ENCODE measurements around the gene BTRC. TPM values are rescaled to one million over a fixed set of nuclear protein-coding genes. Genes with fewer than 3 reads are reported as not detected.

The BTRC gene
- total RNA-seq, 1 experiment from 2014 or later = 29.1 TPM

DNA sequence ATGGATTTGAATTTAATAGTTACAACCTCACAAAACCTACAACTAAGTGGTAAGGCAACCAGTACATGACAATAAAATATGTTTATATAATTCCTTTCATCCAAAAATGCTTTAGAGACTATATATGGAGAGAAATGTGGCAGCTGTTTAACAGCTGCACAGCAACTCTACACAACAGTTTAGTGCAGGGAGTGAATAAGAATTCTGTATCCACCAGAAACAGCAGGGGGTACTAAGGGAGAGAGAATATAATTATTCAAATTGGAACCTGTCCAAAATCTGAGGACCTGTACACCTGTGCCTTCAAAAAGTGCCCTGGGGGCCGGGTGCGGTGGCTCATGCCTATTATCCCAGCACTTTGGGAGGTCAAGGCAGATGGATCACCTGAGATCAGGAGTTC is 184.5 kb downstream of the BTRC start:
- Histone ChIP-seq H3K4me1 (ENCODE audit: control insufficient read depth in 1 of 2, insufficient read depth in 2 of 2, low read length in 2 of 2) (0 out of 4 replicates have a peak, but pooled peaks cover 0 to 3% of the 10 kb centered on the region in 2 experiments), H3K36me3 (ENCODE audit: control insufficient read depth in 1 of 2, insufficient read depth in 2 of 2, low read length in 2 of 2) (no peaks in the 10 kb centered on the region), H3K27me3 (ENCODE audit: insufficient read depth, low read length) (no peaks in the 10 kb centered on the region), H3K4me3 (replicated peaks in 1 of 2; ENCODE audit: low read depth in 1 of 2, low read length in 2 of 2) (no peak overlapping the region), H3K9me3 (ENCODE audit: control insufficient read depth in 1 of 2, insufficient read depth in 1 of 2, low read depth in 1 of 2, low read length in 2 of 2) (no peaks in the 10 kb centered on the region), H3K79me2 (ENCODE audit: insufficient read depth, low read length) (no peaks in the 10 kb centered on the region), H3K9ac (ENCODE audit: low read length) (no peak overlapping the region), H3K4me2 (ENCODE audit: low read length) (no peak overlapping the region), H3K27ac (ENCODE audit: low read depth, low read length) (no peak overlapping the region), H4K20me1 (ENCODE audit: insufficient read depth) (no peaks in the 10 kb centered on the region), H2AFZ (ENCODE audit: low read depth, low read length, poor library complexity, severe bottlenecking) (no peak overlapping the region), H3K9me2 (ENCODE audit: insufficient read depth) (no peaks in the 10 kb centered on the region)
- CTCF ChIA-PET = interaction anchor here (1.5 to 1.7 kb wide), 2 partner anchors 8 to 16 kb away, joined by 4 to 6 read pairs; no protein-coding TSS in a partner anchor
- RAD21 ChIA-PET (ENCODE audit: low non-redundant PET in 1 of 2, low total read pairs in 2 of 2, uncharacterized antibody in 2 of 2, unreplicated experiment in 2 of 2) = no interaction called here
- TF ChIP-seq, protein P1, sequence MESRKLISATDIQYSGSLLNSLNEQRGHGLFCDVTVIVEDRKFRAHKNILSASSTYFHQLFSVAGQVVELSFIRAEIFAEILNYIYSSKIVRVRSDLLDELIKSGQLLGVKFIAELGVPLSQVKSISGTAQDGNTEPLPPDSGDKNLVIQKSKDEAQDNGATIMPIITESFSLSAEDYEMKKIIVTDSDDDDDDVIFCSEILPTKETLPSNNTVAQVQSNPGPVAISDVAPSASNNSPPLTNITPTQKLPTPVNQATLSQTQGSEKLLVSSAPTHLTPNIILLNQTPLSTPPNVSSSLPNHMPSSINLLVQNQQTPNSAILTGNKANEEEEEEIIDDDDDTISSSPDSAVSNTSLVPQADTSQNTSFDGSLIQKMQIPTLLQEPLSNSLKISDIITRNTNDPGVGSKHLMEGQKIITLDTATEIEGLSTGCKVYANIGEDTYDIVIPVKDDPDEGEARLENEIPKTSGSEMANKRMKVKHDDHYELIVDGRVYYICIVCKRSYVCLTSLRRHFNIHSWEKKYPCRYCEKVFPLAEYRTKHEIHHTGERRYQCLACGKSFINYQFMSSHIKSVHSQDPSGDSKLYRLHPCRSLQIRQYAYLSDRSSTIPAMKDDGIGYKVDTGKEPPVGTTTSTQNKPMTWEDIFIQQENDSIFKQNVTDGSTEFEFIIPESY (IDR thresholded peaks at IDR 0.05; ENCODE audit: extremely low read depth, insufficient replicate concordance, low read length) = no peak
- TF ChIP-seq ZFX (IDR thresholded peaks at IDR 0.05) (0 out of 2 replicates have a peak, but pooled peaks have one; percentile 7), RAD21 (IDR thresholded peaks at IDR 0.05; ENCODE audit: low read depth) (no peak)
- TF ChIP-seq, protein P2, sequence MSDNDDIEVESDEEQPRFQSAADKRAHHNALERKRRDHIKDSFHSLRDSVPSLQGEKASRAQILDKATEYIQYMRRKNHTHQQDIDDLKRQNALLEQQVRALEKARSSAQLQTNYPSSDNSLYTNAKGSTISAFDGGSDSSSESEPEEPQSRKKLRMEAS (IDR thresholded peaks at IDR 0.05) = no peak
- intact Hi-C loops (cut with micrococcal nuclease) = no loop called here
- DNase-seq (ENCODE audit: low read depth, low spot score) = no peak
- BruUV-seq (replicated peaks) = no TSS peak
- POLR2A ChIA-PET = no interaction called here
- ATAC-seq = no peak

DNA sequence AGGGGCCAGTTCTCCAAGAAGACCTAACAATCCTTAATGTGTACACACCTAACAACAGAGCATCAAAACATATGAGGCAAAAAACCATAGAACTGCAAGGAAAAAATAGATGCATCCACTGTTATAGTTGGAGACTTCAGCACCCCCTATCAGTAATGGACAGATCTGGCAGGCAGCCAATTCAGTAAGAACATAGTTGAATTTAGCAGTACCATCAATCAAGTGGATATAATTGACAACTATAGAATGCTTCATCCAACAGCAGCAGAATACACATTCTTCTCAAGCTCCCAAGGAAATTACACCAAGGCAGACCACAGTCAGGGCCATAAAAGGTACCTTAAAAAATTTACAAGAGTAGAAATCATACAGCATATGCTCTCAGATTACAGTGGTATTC is 191.9 kb downstream of the BTRC start:
- ChIA-PET POLR2A (no interaction called here), RAD21 (ENCODE audit: low non-redundant PET in 1 of 2, low total read pairs in 2 of 2, uncharacterized antibody in 2 of 2, unreplicated experiment in 2 of 2) (no interaction called here), CTCF (interaction anchor here (1.1 to 1.8 kb wide), 4 partner anchors 8 to 332 kb away, joined by 3 to 6 read pairs (median 4); no protein-coding TSS in a partner anchor)
- Histone ChIP-seq H3K27ac (ENCODE audit: low read depth, low read length) (no peak overlapping the region), H4K20me1 (ENCODE audit: insufficient read depth) (no peaks in the 10 kb centered on the region), H3K9me2 (ENCODE audit: insufficient read depth) (no peaks in the 10 kb centered on the region), H3K9me3 (ENCODE audit: control insufficient read depth in 1 of 2, insufficient read depth in 1 of 2, low read depth in 1 of 2, low read length in 2 of 2) (no peaks in the 10 kb centered on the region), H3K4me3 (replicated peaks in 1 of 2; ENCODE audit: low read depth in 1 of 2, low read length in 2 of 2) (no peak overlapping the region), H3K4me1 (ENCODE audit: control insufficient read depth in 1 of 2, insufficient read depth in 2 of 2, low read length in 2 of 2) (0 out of 4 replicates have a peak, but pooled peaks cover 0 to 3% of the 10 kb centered on the region in 2 experiments), H3K79me2 (ENCODE audit: insufficient read depth, low read length) (no peaks in the 10 kb centered on the region), H3K36me3 (ENCODE audit: control insufficient read depth in 1 of 2, insufficient read depth in 2 of 2, low read length in 2 of 2) (no peaks in the 10 kb centered on the region), H3K9ac (ENCODE audit: low read length) (no peak overlapping the region), H3K27me3 (ENCODE audit: insufficient read depth, low read length) (no peaks in the 10 kb centered on the region), H3K4me2 (ENCODE audit: low read length) (no peak overlapping the region), H2AFZ (ENCODE audit: low read depth, low read length, poor library complexity, severe bottlenecking) (no peak overlapping the region)
- TF ChIP-seq TCF7L2 (IDR thresholded peaks at IDR 0.05; ENCODE audit: borderline replicate concordance, extremely low read depth, insufficient read depth, insufficient read length) = no peak
- no peak for TF ChIP-seq FOSL1 (IDR thresholded peaks at IDR 0.05; ENCODE audit: low read depth)
- TF ChIP-seq POLR2AphosphoS5 (IDR thresholded peaks at IDR 0.05; ENCODE audit: low read depth, low read length) = no peak
- no peak for TF ChIP-seq SP1 (IDR thresholded peaks at IDR 0.05; ENCODE audit: low read depth)
- no peak for TF ChIP-seq JUND (IDR thresholded peaks at IDR 0.05)
- TF ChIP-seq, protein P2 (IDR thresholded peaks at IDR 0.05) = no peak
- TF ChIP-seq EGR1 (IDR thresholded peaks at IDR 0.05; ENCODE audit: low read depth) = no peak
- TF ChIP-seq EZH2phosphoT487 (IDR thresholded peaks at IDR 0.05; ENCODE audit: borderline replicate concordance) = no peak
- no peak for TF ChIP-seq YY1 (IDR thresholded peaks at IDR 0.05; ENCODE audit: extremely low read depth, insufficient replicate concordance, low read depth, low read length)
- no peak for TF ChIP-seq SRF (IDR thresholded peaks at IDR 0.05; ENCODE audit: low read depth)
- TF ChIP-seq ZNF274 (IDR thresholded peaks at IDR 0.05; ENCODE audit: low read depth, low read length) = no peak
- TF ChIP-seq SIN3A (IDR thresholded peaks at IDR 0.05; ENCODE audit: low read depth) = no peak
- no peak for TF ChIP-seq CEBPB (IDR thresholded peaks at IDR 0.05; ENCODE audit: low read depth)
- TF ChIP-seq ELF1 (IDR thresholded peaks at IDR 0.05; ENCODE audit: borderline replicate concordance, low read depth) = no peak
- TF ChIP-seq, protein P1 (IDR thresholded peaks at IDR 0.05; ENCODE audit: extremely low read depth, insufficient replicate concordance, low read length) = no peak
- DNase-seq (ENCODE audit: low read depth, low spot score) (no peak), ATAC-seq (no peak)
- BruUV-seq (replicated peaks) = no TSS peak
- intact Hi-C loops (cut with micrococcal nuclease) = no loop called here

All from HCT116 (cell line).